Activated naive CD8-positive, alpha-beta T cell treated with anti-CD3 and anti-CD28 coated beads for 36 hours (primary cell): ENCODE measurements around the gene RASGRF2. TPM values are rescaled to one million over a fixed set of nuclear protein-coding genes. Genes with fewer than 3 reads are reported as not detected.
A peak's percentile ranks its signal among the peaks of the same experiment; 100 is the strongest.

Experiments
- DNase-seq: peaks from one replicate; pipeline ENCODE4 v3.0.0; 2021
- H3K27ac Mint-ChIP-seq: one replicate; pipeline ENCODE4 v1.8.0; 2022; ENCODE audit warnings: mild to moderate bottlenecking, moderate library complexity, mixed read lengths
- H3K27me3 Mint-ChIP-seq: one replicate; pipeline ENCODE4 v1.8.0; 2022; ENCODE audit warnings: mild to moderate bottlenecking, mixed read lengths
- H3K36me3 Mint-ChIP-seq: one replicate; pipeline ENCODE4 v1.8.0; 2021; ENCODE audit warnings: mild to moderate bottlenecking, mixed read lengths
- H3K4me1 Mint-ChIP-seq: one replicate; pipeline ENCODE4 v1.8.0; 2021; ENCODE audit warnings: mixed read lengths
- H3K4me3 Mint-ChIP-seq: one replicate; pipeline ENCODE4 v1.8.0; 2022; ENCODE audit warnings: mild to moderate bottlenecking, moderate library complexity, mixed read lengths
- H3K9me3 Mint-ChIP-seq: one replicate; pipeline ENCODE4 v1.8.0; 2022; ENCODE audit warnings: mixed read lengths
- total RNA-seq, 2 experiments: library from RNA; stranded (reverse); gene quantifications; one replicate each; pipeline ENCODE4 v1.2.3, GENCODE V29; 2021

Gene RASGRF2
- total RNA-seq, 2 experiments from 2014 or later = 12.3 to 13.3 TPM

DNA sequence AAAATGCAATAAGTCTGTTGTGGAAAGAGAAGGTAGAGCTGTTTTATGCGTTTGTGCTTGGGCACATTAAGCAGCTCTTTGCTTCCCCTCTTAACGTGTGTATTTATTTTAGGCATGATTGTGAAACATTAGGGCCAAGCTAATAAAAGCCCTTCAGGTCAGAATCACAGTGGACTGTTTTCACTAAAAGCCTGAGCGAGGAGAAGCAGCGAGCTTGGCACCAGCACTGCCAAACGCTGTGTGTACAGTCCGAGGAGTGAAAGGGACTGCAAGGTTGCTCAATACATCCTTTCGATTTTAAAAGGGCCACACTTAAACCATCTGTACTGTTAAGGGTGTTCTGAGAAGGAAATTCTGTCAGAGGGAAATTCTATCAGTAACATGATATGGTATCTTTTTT, 165.8 kb downstream of the RASGRF2 start:
- H3K4me3 Mint-ChIP-seq = no peak overlapping the region
- no peak overlapping the region for H3K27ac Mint-ChIP-seq
- no peak for DNase-seq
- no peaks in the 10 kb centered on the region for H3K27me3 Mint-ChIP-seq
- H3K4me1 Mint-ChIP-seq = peaks cover 21% of the 10 kb centered on the region
- no peaks in the 10 kb centered on the region for H3K9me3 Mint-ChIP-seq
- H3K36me3 Mint-ChIP-seq = peaks cover 21% of the 10 kb centered on the region

DNA sequence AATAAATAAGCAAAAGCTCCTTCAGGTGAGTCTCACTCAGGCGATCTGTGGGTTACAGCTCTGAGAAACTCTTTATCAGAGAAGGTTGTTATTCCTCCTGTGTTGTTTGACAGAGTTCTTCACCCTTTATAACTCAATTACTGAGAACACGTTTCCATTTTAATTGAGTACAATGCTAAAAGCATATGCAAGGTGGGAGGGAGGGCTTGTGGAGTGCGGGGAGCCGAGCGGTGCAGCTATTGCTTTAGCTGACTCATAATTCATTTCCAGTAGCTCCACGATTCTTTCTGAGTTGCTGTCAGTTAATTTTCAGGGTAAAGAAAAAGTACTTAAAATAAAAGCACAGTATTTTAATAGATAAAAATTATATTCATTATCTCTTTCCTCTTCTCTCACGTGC, 168.3 kb downstream of the RASGRF2 start:
- Mint-ChIP-seq H3K4me1 (peaks cover 4% of the 10 kb centered on the region), H3K36me3 (peaks cover 14% of the 10 kb centered on the region), H3K27ac (no peak overlapping the region), H3K27me3 (no peaks in the 10 kb centered on the region), H3K9me3 (no peaks in the 10 kb centered on the region), H3K4me3 (no peak overlapping the region)
- DNase-seq = no peak

DNA sequence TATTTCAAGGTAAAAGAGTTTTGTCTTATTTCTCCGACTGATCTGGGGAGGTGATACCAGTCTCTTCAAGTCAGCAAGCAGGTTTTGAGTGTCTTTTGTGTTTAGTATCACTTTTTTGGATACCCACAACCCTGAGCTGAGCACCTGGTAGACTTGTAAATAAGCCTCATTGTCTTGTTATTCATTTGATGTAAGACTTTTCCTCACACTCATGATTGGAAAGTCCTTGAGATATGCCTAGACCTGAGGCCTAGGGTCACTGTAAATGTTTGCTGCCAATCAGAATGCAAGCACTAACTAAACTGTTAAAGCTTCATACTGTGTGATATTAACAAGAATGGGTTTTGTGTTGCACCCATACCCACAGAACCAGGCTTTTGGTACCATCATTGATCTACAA, 172.2 kb downstream of the RASGRF2 start:
- no peaks in the 10 kb centered on the region for H3K9me3 Mint-ChIP-seq
- H3K36me3 Mint-ChIP-seq = peaks cover 23% of the 10 kb centered on the region
- no peaks in the 10 kb centered on the region for H3K27me3 Mint-ChIP-seq

DNA sequence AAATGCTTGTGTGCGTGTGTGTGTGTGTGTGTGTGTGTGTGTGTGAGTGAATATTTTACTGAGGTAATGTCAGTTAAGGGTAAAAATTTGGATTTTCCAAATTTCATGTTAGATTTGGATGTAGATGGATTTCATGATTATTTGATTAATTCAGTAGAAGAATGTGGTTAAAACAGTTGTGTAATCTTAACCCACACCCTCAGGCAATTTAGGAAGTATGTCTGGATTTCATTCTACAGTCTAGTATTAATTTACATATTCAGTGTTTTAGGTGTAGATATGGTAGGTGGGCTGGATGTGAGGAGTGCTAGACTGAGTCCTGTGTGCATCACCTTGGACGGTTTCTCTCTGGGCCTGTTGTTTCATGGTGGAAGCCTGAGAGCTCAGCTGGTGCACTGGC, 173.9 kb downstream of the RASGRF2 start:
- Mint-ChIP-seq H3K27ac (no peak overlapping the region), H3K27me3 (no peaks in the 10 kb centered on the region), H3K36me3 (peaks cover 19% of the 10 kb centered on the region), H3K9me3 (no peaks in the 10 kb centered on the region), H3K4me3 (no peak overlapping the region), H3K4me1 (no peaks in the 10 kb centered on the region)
- no peak for DNase-seq

More for the DNA sequence above, 172.2 kb downstream of the RASGRF2 start:
- no peak overlapping the region for H3K4me3 Mint-ChIP-seq
- no peak for DNase-seq
- H3K4me1 Mint-ChIP-seq = peaks cover 4% of the 10 kb centered on the region
- H3K27ac Mint-ChIP-seq = no peak overlapping the region

DNA sequence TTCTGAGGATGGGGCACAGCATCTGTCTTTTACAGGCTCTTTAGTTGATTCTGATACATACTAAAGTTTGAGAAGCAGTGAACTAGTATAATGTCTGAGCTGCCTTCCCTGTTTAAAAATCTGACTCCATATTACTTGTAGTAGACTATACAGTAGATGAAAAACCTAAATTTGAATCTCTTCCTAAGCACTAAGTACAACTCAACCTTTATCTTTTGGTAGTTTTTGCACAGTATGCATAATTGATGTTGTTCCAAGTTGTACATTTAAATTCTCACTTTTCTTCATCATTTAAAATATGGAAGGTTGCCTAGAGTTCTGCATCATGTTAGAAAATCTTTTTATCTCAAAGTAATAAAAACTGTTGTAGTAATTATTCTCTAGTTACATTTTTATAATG, 174.4 kb downstream of the RASGRF2 start:
- no peaks in the 10 kb centered on the region for H3K4me1 Mint-ChIP-seq
- H3K4me3 Mint-ChIP-seq = no peak overlapping the region
- H3K36me3 Mint-ChIP-seq = peaks cover 18% of the 10 kb centered on the region
- no peaks in the 10 kb centered on the region for H3K9me3 Mint-ChIP-seq
- DNase-seq = no peak
- H3K27me3 Mint-ChIP-seq = no peaks in the 10 kb centered on the region
- no peak overlapping the region for H3K27ac Mint-ChIP-seq

DNA sequence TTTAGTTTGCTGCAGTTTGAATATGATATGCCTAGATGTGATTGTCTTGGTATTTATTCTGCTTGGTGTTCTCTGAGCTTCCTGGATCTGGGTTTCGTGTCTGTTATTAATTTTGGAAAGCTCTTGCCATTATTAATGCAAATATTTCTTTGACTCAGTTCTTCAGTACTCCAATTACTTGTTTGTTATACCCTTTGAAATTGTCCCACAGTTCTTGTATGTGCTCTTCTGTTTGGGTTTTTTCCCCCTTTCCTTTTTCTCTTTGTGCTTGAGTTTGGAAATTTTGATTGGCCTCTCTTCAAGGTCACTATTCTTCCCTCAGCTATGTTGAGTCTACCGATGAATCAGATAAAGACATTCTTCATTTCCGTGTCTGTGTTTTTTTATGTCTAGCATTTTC, 176.4 kb downstream of the RASGRF2 start:
- H3K4me3 Mint-ChIP-seq = no peak overlapping the region
- H3K36me3 Mint-ChIP-seq = peaks cover 21% of the 10 kb centered on the region

DNA sequence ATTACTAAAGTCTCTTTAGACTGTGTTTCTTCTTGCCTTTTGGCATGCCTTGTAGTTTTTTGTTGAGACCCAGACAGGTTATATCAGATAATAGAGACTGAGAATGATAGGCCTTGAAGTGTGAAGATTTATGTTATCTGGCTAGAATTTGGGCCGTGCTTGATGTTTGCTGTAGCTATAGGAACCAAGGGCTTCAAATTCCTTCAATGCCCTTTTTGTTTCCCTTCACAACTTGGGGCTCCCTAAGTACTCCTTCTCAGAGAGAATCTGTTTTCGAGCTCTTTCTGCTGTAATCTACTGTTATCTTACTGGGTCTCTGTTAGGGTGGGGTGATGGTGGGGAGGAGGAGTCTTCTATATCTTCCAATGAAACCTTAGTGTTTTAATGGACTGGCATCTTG, 177.7 kb downstream of the RASGRF2 start:
- H3K36me3 Mint-ChIP-seq = peaks cover 17% of the 10 kb centered on the region
- H3K4me1 Mint-ChIP-seq = no peaks in the 10 kb centered on the region
- H3K27ac Mint-ChIP-seq = no peak overlapping the region
- no peak overlapping the region for H3K4me3 Mint-ChIP-seq
- no peaks in the 10 kb centered on the region for H3K9me3 Mint-ChIP-seq
- no peak for DNase-seq
- no peaks in the 10 kb centered on the region for H3K27me3 Mint-ChIP-seq

More for the DNA sequence above, 176.4 kb downstream of the RASGRF2 start:
- DNase-seq = no peak
- H3K27me3 Mint-ChIP-seq = no peaks in the 10 kb centered on the region
- no peak overlapping the region for H3K27ac Mint-ChIP-seq
- no peaks in the 10 kb centered on the region for H3K9me3 Mint-ChIP-seq
- no peaks in the 10 kb centered on the region for H3K4me1 Mint-ChIP-seq

DNA sequence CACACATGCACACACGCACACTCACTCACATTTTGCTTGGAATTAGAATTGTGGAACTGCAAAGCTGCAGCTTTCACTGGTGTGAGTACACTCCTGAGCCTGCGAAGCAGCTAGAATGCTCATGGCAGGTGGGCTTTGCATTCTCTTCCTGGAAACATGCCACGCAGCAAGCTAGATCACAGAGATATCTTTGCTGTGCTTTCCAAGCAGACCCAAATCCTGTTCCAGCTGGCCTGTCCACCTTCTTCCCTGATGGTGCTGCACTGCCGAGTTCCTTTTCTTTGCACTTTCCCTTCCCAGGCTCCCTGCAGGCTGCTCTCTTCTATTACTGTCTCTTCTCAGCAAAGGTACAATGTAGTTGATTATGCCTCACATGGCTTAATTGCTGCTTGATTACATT, 180.3 kb downstream of the RASGRF2 start:
- DNase-seq = no peak
- Mint-ChIP-seq H3K9me3 (no peaks in the 10 kb centered on the region), H3K4me3 (no peak overlapping the region), H3K27me3 (no peaks in the 10 kb centered on the region), H3K36me3 (peaks cover 12% of the 10 kb centered on the region), H3K4me1 (peaks cover 3% of the 10 kb centered on the region), H3K27ac (no peak overlapping the region)

DNA sequence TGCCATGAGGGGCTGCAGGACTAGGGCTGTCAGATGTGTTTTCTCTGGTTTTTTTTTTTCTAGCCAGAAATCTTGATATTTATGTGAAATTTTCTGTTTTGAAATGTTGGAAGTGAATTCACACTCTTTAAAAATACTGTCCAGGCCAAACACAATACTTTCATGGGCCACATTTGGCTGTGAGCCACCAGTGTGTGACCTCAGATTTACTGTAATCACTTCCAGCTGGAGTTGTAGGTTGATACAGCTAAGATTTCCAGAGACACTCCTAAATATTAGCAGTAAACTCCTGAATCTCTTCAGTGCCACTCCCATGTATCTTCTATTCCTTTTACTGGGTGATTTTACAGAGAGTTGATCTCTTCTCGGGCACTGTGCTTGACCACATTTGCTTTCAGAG, 180.8 kb downstream of the RASGRF2 start:
- Mint-ChIP-seq H3K27me3 (no peaks in the 10 kb centered on the region), H3K9me3 (no peaks in the 10 kb centered on the region), H3K4me3 (no peak overlapping the region), H3K4me1 (peaks cover 3% of the 10 kb centered on the region), H3K36me3 (peaks cover 12% of the 10 kb centered on the region), H3K27ac (no peak overlapping the region)
- DNase-seq = no peak

DNA sequence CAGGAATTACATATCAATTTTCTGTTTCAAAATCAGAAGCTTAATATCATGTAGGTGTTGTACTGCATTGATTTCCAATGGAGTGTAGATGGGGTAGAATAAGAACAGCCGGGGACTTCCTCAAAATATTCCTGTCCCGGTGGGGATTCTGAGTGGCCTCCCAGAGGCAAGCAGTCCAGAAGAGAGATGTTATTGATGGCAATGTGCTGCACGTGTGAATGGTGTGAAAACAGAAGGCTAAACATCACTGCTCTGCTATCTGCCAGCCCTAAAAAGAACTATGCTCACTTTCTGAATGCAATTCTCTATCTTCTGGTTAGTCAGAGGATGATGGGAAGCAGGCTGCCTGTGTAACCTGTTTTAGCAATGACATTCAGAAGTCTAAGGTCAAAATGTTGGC, 181.9 kb downstream of the RASGRF2 start:
- H3K27ac Mint-ChIP-seq = no peak overlapping the region
- no peaks in the 10 kb centered on the region for H3K9me3 Mint-ChIP-seq
- no peaks in the 10 kb centered on the region for H3K27me3 Mint-ChIP-seq
- no peak overlapping the region for H3K4me3 Mint-ChIP-seq
- peaks cover 6% of the 10 kb centered on the region for H3K36me3 Mint-ChIP-seq
- H3K4me1 Mint-ChIP-seq = peaks cover 7% of the 10 kb centered on the region
- no peak for DNase-seq

DNA sequence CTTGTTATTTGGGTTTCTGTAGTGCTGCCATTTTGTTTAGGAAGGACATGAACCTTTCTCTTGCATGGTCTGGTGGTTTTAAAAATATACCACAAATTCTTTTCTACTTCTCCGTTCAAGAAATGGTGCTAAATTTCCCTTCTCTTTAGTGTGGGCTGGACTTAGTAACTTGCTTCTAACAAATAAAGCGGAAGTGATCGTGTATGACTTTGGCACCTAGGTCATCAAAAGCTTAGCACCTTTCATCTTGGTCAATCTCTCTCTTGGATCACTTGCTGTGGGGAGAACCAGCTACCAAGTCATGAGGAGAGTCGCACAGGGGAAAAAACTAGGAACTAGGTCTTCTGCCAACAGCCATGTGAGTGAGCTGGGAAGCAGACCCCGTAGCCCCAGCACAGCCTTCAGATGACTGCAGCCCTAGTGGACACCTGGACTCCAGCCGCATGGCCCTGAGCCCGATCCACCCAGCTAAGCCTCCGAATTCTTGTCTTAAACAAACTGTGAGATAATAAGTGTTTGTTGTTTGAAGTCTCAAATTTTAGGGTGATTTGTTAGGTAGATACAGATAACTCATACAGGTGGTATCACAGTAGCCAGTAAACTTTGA, 185.3 kb downstream of the RASGRF2 start:
- Mint-ChIP-seq H3K36me3 (peaks cover 4% of the 10 kb centered on the region), H3K4me3 (no peak overlapping the region), H3K27me3 (no peaks in the 10 kb centered on the region), H3K9me3 (no peaks in the 10 kb centered on the region), H3K27ac (no peak overlapping the region), H3K4me1 (peaks cover 17% of the 10 kb centered on the region)
- no peak for DNase-seq

DNA sequence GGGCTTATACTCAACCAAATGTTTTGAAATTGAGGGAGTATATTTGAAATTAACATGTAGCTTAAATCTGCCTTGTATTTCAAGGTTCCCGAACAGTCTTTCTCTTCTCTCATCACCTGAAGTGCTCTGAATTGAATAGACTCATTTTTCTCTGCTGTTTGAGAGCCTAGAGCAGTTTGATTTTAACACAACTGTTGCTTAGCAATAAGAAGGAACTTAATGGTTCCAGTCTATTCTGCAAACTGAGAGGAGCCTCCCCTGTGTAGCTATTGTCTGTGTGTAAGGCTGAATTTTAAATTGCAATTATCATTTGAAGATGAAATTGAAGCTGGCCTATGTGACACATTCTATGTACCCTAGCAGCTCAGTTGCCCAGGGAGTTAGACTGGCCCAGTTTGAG, 185.9 kb downstream of the RASGRF2 start:
- DNase-seq = no peak
- no peaks in the 10 kb centered on the region for H3K9me3 Mint-ChIP-seq
- H3K4me1 Mint-ChIP-seq = peaks cover 17% of the 10 kb centered on the region
- H3K27me3 Mint-ChIP-seq = no peaks in the 10 kb centered on the region
- H3K27ac Mint-ChIP-seq = no peak overlapping the region
- H3K4me3 Mint-ChIP-seq = no peak overlapping the region
- H3K36me3 Mint-ChIP-seq = peaks cover 4% of the 10 kb centered on the region

DNA sequence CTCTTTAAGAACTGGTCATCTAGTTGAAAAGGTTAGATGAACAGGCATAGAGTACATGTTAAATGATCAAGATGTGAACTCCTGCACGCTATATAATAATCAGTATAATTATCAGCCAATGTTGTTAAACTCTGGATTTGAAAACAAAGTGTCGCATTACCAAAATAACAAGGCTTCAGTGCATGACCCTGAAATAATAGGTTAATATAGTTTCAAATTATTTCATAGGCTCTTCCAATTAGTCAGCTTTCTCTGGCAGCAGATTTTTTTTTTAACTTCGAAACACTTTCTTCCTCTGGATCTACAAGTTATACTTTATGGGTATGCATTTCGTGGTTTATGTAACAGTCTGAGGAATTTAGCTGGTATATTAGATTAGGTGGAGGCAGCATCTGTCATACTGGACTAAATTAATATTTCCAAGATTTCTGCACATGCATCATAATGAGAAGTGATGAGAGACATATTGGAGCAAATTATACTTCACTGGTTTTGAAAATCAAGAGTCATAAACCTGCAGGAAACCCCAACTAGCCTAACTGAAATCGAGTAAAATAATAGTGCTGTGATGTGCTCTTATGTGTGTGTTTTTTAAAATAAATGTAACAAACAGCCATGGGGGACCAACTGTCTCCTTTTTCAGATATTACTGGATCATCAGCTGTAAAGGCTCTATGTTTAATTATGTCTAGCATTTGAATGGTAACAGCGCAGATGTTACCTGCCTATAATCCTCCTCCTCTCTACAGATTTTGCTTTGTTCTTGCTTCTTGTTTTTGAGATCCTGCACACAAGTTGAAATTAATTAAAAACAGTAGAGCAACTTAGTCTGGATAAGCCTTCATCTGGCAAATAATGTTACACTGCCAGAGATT, 187.1 kb downstream of the RASGRF2 start:
- Mint-ChIP-seq H3K27ac (no peak overlapping the region), H3K9me3 (no peaks in the 10 kb centered on the region), H3K27me3 (no peaks in the 10 kb centered on the region), H3K4me3 (peak overlapping the region; percentile 55), H3K36me3 (peaks cover 5% of the 10 kb centered on the region), H3K4me1 (peaks cover 17% of the 10 kb centered on the region)
- no peak for DNase-seq

DNA sequence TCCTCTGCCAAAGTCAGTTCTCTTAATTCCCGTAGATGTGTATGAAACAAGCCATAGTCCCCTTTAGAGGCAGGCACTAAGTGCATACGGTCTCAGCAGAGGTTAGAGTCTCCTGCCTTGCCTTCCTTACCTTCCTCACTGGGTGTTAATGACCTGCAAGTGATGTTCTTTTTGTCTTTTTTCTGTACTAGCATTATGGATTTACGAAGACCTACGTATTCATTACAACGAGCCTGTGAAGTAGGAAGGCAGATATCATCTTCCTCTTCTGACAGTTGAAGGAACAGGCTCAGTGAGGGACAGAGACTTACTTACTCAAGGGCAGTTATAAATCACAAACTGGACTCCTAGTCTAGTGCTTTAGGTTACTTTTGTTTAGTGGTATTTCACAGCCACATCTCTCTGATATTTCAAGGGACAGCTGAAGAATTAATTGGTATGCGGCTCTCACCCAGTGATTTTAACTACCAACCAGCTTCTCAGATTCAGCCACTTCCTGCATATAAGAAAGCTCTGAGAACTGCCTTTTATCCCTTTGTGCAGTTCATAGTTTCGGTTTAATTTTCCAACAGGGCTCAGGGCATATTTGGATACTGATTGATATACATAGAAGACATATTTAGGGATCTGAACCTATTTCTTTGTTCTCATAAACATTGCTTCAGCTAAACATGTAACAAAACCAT, 187.9 kb downstream of the RASGRF2 start:
- Mint-ChIP-seq H3K27ac (peak overlapping the region; percentile 56), H3K4me1 (peaks cover 17% of the 10 kb centered on the region), H3K36me3 (peaks cover 8% of the 10 kb centered on the region), H3K4me3 (peak overlapping the region; percentile 55), H3K27me3 (no peaks in the 10 kb centered on the region), H3K9me3 (no peaks in the 10 kb centered on the region)
- no peak for DNase-seq

DNA sequence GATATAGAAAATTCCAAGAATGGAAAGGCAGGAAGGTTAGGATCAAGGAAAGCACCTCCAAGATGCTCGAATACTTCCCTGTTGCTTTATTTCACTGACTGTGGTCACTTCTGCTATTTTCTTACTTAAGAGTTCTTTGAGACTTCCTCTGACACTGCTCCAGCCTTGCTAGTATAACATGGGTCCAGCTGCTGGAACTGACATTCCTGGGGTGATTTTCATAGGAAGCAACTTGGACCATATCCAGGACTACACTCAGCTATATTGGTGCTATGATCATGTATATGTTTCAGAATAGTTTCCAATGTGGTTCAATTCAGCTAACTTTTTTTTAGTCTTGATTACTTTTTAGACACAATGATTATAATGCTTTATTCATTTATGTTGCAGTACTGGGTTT, 191.4 kb downstream of the RASGRF2 start:
- H3K9me3 Mint-ChIP-seq = peaks cover 11% of the 10 kb centered on the region
- H3K27me3 Mint-ChIP-seq = no peaks in the 10 kb centered on the region
- no peak for DNase-seq
- H3K4me3 Mint-ChIP-seq = no peak overlapping the region
- H3K4me1 Mint-ChIP-seq = peaks cover 12% of the 10 kb centered on the region
- no peak overlapping the region for H3K27ac Mint-ChIP-seq
- peaks cover 24% of the 10 kb centered on the region for H3K36me3 Mint-ChIP-seq
